Right lobe of liver (tissue), 6 donors: ENCODE measurements around the gene KCND2. TPM values are rescaled to one million over a fixed set of nuclear protein-coding genes. Genes with fewer than 3 reads are reported as not detected.
"Not testable (repeated sequence)": the region's sequence is repeated elsewhere in the genome, so short reads cannot be mapped to it uniquely, and the experiment has no call there.

ENCODE experiments used
- ATAC-seq, 4 donors: fragments of 200-7000 bp; cut with Tn5 transposase; one replicate each; pipeline ENCODE4 v1.9.1; 2020; ENCODE audit warnings: mild to moderate bottlenecking in 4 of 4, moderate library complexity in 4 of 4
- DNase-seq, 3 donors: peaks; one replicate each; pipeline ENCODE4 v3.0.0-alpha.2; 2020
- H3K27ac ChIP-seq, 3 donors: fragments of 200-600 bp; one replicate each; pipeline ENCODE4 v1.8.0; 2022
- H3K27me3 ChIP-seq, 2 donors: fragments of 200-600 bp; one replicate each; pipeline ENCODE4 v1.8.0; 2022
- H3K36me3 ChIP-seq, 4 donors: fragments of 200-600 bp; sonication (generic) in 1 of 4; one replicate each; pipeline versions ENCODE4 v1.5.1 to v1.8.0; 2017 to 2022; ENCODE audit warnings: control low read depth in 1 of 4
- H3K4me1 ChIP-seq, 4 donors: fragments of 200-600 bp; sonication (generic) in 1 of 4; one replicate each; pipeline versions ENCODE4 v1.5.1 to v1.8.0; 2017 to 2022; ENCODE audit warnings: control low read depth in 1 of 4
- H3K4me3 ChIP-seq, 3 donors: fragments of 200-600 bp; one replicate each; pipeline ENCODE4 v1.8.0; 2022
- H3K9me3 ChIP-seq, 4 donors: fragments of 200-600 bp; sonication (generic) in 1 of 4; one replicate each; pipeline versions ENCODE4 v1.5.1 to v1.8.0; 2017 to 2022; ENCODE audit warnings: control low read depth in 1 of 4
- POLR2A ChIP-seq: fragments of 450-650 bp; IDR thresholded peaks from one replicate; pipeline ENCODE4 v1.6.1; 2017; ENCODE audit warnings: antibody characterized with exemption, mild to moderate bottlenecking
- WGBS: methylation state at CpG from one replicate; pipeline ENCODE4 v1.1.6; 2018; ENCODE audit warnings: low coverage, low lambda C conversion rate; ENCODE audit not compliant: insufficient coverage; ENCODE audit errors: missing lambda C conversion rate; 5-methylcytosine and 5-hydroxymethylcytosine counted together
- intact Hi-C, 2 donors: fragments of 100-400 bp; cut with DNase I; formaldehyde crosslinking; loops; one replicate each; pipeline versions ENCODE4 v1.11.2 to v1.14.1; 2022
- total RNA-seq, 6 experiments: library from RNA; depleted of rRNA in 2 of 6; stranded (reverse); fragments of >200 nt in 2 of 6; fragmentation: NEBNext Ultra II Directional in 3 of 6; extraction: Animal tissue kit (Norgen Biotek cat#: 25700) in 3 of 6; gene quantifications; one replicate each; pipeline versions ENCODE4 v1.1.0 to v1.2.4, GENCODE V29; 2016 to 2023
- TF ChIP-seq, protein P1 (sequence below), 4 donors: fragments of 200-600 bp in 3 of 4; fragments of 450-650 bp in 1 of 4; IDR thresholded peaks; one replicate each; pipeline versions ENCODE4 v1.5.1 to v1.8.0; 2016 to 2022; ENCODE audit warnings: antibody characterized with exemption in 4 of 4, mild to moderate bottlenecking in 2 of 4
- donor health status: DM: no; HTN: yes; CAD: no.
- donor health status: DM: no; HTN: no; CAD: no.
- donor health status: DM: no; HTN: no; CAD: no.
- donor health status: DM: no; HTN: yes; CAD: no.
- donor health status: DM: no; HTN: yes; CAD: no.

The KCND2 gene
- total RNA-seq, 6 experiments from 2014 or later = 0.04 to 0.49 TPM; not detected in 4

DNA sequence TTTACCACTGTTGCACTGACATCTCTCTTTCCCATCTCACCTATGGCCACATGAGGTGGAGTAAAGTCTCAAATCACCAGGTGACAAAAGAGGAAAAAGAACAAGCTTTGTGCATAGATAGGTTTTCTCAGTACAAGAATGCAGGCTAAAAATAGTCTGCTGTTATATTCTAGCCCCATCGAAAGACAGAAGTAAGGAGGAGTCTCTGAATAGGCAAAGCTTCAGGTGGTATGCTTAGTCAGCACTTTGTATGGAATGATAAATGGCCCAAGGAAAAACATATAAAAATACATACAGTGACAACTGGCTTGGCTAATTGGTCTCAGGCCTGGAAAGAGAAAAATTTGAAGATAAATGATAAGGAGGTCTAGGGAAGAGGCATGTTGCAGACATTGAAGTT is 39.6 kb upstream of the KCND2 start:
- intact Hi-C loops = no loop called here
- H3K4me3 ChIP-seq = no peak overlapping the region
- H3K4me1 ChIP-seq = no peaks in the 10 kb centered on the region
- no peak for DNase-seq
- 53% methylated on average over 1 of the region's 1 CpG for WGBS
- ATAC-seq = no peak
- H3K27ac ChIP-seq = no peak overlapping the region
- no peaks in the 10 kb centered on the region for H3K36me3 ChIP-seq
- no peaks in the 10 kb centered on the region for H3K9me3 ChIP-seq
- TF ChIP-seq, protein P1, sequence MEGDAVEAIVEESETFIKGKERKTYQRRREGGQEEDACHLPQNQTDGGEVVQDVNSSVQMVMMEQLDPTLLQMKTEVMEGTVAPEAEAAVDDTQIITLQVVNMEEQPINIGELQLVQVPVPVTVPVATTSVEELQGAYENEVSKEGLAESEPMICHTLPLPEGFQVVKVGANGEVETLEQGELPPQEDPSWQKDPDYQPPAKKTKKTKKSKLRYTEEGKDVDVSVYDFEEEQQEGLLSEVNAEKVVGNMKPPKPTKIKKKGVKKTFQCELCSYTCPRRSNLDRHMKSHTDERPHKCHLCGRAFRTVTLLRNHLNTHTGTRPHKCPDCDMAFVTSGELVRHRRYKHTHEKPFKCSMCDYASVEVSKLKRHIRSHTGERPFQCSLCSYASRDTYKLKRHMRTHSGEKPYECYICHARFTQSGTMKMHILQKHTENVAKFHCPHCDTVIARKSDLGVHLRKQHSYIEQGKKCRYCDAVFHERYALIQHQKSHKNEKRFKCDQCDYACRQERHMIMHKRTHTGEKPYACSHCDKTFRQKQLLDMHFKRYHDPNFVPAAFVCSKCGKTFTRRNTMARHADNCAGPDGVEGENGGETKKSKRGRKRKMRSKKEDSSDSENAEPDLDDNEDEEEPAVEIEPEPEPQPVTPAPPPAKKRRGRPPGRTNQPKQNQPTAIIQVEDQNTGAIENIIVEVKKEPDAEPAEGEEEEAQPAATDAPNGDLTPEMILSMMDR (IDR thresholded peaks at IDR 0.05) = no peak
- TF ChIP-seq POLR2A = no peak
- H3K27me3 ChIP-seq = no peaks in the 10 kb centered on the region

DNA sequence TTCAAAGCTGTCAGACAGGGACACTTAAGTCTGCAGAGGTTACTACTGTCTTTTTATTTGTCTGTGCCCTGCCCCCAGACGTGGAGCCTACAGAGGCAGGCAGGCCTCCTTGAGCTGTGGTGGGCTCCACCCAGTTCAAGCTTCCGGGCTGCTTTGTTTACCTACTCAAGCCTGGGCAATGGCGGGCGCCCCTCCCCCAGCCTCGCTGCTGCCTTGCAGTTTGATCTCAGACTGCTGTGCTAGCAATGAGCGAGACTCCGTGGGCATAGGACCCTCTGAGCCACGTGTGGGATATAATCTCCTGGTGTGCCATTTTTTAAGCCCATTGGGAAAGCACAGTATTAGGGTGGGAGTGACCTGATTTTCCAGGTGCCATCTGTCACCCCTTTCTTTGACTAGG is 32.6 kb upstream of the KCND2 start:
- 20% methylated on average over 1 of the region's 8 CpGs for WGBS
- DNase-seq, H3K27me3 ChIP-seq, H3K27ac ChIP-seq, H3K4me3 ChIP-seq, intact Hi-C loops, ATAC-seq, H3K4me1 ChIP-seq, H3K36me3 ChIP-seq, H3K9me3 ChIP-seq: not testable (repeated sequence)

DNA sequence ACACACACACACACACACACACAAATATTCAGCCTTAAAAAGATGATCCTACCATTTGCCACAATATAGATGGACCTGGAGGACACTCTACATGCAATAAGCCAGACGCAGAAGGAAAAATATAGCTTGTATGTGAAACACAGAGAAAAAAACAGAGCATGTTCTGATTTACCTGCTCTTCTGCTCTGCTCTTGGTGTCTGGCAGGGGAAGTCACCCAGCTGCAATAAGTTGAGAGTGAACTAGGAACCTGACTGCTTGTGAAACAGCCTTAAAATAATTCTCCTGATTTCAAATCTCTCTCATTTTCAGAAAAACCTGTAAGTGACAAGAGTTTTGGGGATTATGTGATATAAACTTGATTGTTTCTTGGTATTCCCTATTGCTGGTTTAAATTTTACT is 31.0 kb upstream of the KCND2 start:
- no peak for DNase-seq
- Histone ChIP-seq H3K4me1 (no peaks in the 10 kb centered on the region), H3K27me3 (no peaks in the 10 kb centered on the region), H3K4me3 (no peak overlapping the region), H3K27ac (no peak overlapping the region), H3K36me3 (no peaks in the 10 kb centered on the region), H3K9me3 (no peaks in the 10 kb centered on the region)
- intact Hi-C loops = no loop called here
- WGBS = 70% methylated on average over 1 of the region's 1 CpG
- TF ChIP-seq, protein P1 (IDR thresholded peaks at IDR 0.05) = no peak
- no peak for TF ChIP-seq POLR2A
- ATAC-seq = no peak

DNA sequence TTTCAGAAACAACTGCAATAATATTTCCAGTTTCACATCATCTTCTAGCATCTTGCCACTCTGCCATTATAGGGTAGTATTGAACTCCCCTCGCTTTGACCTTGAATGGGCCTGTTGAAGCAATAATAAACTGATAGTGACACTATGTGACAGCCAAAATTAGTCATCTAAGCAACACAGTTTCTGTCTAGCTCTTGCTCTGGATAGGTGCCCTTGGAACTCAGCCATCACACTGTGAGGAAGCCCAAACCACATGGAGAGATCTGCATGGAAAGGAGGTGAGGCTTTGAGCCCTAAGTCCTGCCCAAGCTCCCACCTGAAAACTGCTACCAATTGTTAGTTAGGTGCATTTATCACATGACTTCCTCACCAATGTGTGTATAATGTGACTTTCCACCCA is 18.1 kb upstream of the KCND2 start:
- DNase-seq = no peak
- intact Hi-C loops = no loop called here
- H3K4me3 ChIP-seq = no peak overlapping the region
- WGBS = 50% methylated on average over 1 of the region's 1 CpG
- no peak overlapping the region for H3K27ac ChIP-seq
- H3K36me3 ChIP-seq = no peaks in the 10 kb centered on the region
- no peak for TF ChIP-seq POLR2A
- H3K9me3 ChIP-seq = no peaks in the 10 kb centered on the region
- H3K27me3 ChIP-seq = no peaks in the 10 kb centered on the region
- H3K4me1 ChIP-seq = no peaks in the 10 kb centered on the region
- ATAC-seq = no peak

DNA sequence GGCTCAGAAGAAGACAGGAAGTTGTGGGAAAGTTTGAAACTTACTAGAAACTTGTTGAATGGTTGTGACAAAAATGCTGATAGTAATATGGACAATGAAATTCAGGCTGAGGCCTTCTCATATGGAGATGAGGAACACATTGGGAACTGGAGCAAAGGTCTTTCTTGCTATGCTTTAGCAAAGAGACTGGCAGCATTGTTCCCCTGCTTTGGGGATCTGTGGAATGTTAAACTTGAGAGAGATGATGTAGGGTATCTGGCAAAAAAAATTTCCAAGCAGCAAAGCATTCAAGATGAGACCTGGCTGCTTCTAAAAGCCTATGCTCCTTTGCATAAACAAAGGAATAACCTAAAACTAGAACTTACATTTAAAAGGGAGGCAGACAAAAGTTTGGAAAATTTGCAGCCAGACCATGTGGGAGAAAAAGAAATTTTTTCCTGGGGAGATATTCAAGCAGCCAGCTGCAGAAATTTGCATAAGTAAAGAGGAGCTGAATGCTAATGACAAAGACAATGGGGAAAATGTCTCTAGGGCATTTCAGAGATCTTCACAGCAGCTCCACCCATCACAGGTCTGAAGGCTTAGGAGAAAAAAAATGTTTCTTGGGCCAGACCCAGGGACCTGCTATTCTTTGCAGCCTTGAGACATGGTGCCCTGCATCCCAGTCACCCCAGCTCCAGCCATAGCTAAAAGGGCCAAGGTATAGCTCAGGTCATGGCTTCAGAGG is 16.5 kb upstream of the KCND2 start:
- ATAC-seq = no peak
- no peaks in the 10 kb centered on the region for H3K9me3 ChIP-seq
- H3K4me1 ChIP-seq = no peaks in the 10 kb centered on the region
- no peak for DNase-seq
- H3K4me3 ChIP-seq = no peak overlapping the region
- no peaks in the 10 kb centered on the region for H3K27me3 ChIP-seq
- H3K27ac ChIP-seq = no peak overlapping the region
- no peaks in the 10 kb centered on the region for H3K36me3 ChIP-seq
- TF ChIP-seq, protein P1 (IDR thresholded peaks at IDR 0.05) = no peak
- no peak for TF ChIP-seq POLR2A
- intact Hi-C loops = no loop called here

DNA sequence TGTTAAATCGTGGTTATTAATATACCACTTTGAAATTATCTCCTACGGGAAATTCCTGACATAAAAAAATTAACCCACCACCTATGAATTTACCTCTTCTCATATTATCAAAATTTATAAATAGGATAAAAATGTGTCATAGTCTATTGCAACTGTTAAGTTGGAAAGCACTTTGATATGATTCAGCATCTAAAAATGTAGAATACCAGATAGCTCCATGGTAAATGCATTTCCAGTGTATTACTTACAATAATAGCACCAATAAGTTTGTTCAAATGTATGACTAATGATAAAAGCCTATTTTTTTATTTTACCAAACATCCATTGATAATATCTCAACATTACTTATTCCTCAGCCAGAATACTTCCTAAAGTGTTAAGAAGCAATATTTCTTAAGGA is 13.6 kb upstream of the KCND2 start:
- no peak for TF ChIP-seq POLR2A
- TF ChIP-seq, protein P1 (IDR thresholded peaks at IDR 0.05) = no peak

More for the DNA sequence above, 13.6 kb upstream of the KCND2 start:
- Histone ChIP-seq H3K36me3 (no peaks in the 10 kb centered on the region), H3K27me3 (no peaks in the 10 kb centered on the region), H3K4me3 (no peak overlapping the region), H3K27ac (no peak overlapping the region), H3K9me3 (no peaks in the 10 kb centered on the region), H3K4me1 (no peaks in the 10 kb centered on the region)
- intact Hi-C loops = no loop called here
- 60% methylated on average over 2 of the region's 2 CpGs for WGBS
- DNase-seq (no peak), ATAC-seq (no peak)
